ENCODE data around the gene ADAMTS8.

ADAMTS8 gene

DNA sequence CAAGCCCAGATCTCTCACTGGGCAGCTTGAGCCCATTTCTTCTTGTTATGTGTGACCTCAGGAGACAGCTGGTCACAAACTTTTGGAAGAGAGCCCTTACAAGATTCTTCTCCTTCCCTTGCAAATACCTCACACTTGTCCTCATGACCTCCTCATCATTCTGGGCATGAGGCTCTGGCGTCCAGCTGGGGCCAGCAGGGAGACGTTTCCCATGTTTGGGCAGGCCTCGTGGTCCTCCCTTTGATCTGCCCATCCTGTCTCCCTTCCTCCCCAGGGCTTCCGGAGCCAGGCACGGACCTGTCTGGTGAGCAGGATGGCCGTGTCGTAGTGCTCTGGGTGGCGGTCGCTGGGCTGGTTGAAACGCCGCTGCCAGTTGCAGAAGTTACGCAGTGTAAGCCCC, 9.7 kb downstream of the ADAMTS8 start:
- no peak for DNase-seq

DNA sequence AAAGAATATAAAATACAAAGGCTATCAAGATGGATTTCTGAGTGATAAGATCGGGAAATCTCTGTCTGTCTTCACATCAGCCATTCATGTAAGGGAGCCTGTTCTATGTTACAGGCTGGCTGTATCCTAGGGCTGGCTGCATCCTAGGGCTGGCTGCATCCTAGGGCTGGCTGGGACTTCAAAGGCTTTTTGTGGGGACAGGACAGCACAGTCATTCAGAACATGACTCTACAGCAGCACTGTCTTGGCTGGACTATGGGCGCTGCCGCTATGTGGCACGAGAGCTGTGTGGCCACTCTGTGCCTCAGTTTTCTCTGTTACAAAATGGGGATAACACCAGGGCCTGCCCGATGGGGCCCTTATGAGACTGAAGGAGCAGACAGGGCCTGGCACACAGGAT, 10.2 kb downstream of the ADAMTS8 start:
- no peak for DNase-seq

DNA sequence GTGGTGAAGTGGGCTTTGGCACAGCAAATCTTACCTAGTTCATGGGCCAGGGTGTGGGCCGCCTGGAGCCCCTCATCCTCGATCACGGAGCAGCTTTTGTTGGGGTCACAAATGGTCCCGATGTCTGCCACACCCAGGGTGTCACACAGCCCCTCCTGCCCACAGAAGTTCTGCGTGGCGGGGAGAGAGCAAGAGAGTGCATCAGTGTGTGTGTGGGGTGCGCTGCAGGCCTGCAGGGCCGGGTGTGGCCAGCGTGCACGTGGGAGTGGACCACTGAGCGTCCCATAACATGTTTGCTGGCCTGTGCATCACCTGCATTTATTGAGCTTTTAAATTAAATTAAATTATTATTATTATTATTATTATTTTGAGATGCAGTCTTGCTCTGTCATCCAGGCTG, 11.5 kb downstream of the ADAMTS8 start:
- DNase-seq, result no peak

DNA sequence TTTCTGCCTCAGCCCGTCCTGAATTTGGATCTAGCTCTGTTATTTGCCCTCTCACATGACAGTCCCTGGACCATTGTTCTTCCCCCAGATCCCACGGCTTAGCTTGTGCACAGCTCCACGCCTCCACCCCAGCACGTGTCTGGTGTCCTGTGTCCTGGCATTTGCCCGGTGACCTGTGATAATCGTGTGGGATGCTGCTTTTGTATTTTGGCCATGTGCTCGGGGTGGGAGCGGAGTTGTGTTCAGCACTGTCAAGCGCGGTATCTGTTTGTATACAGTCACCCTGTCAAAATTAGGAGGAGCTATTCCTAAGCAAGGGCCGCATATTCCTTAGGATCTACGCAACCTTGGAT, 11.9 kb downstream of the ADAMTS8 start:
- DNase-seq, result no peak

DNA sequence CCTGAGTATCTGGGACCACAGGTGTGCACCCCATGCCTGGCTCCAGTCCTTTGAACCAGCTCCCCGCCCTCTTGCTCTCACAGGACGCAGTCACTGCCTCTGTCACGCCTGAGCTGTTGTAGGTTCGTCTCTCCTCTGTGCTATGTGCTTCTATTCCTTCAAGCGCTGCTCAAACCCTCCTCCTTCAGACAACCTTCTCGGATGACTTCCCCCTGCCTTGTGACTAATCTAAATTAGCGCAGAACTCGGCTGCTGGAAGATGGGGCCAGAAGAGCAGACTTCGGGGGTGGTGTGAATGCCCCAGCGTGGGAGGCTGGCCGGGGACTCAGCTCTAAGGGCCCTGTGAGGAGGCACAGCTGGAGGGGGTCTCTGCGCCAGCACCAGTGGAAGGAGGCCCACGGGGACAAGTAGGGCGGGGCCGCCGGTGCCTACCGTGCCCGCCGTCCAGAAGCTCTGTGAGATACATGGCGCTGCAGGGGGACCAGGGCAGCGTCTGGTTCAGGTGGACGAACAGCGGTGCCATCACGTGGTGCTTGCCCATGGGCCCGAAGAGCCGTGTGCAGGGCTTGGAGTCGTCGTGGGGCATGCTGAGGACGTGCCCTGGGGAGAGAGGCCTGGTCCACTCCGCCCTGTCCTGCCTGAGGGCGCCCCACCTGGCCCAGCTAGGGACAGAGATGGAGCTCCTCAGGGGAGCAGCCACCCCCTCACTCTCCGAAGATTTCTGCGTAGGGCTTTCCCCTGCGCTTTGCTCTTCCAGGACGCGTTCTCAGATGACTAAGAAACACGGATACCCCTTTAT, 12.5 kb downstream of the ADAMTS8 start:
- DNase-seq, result no peak

DNA sequence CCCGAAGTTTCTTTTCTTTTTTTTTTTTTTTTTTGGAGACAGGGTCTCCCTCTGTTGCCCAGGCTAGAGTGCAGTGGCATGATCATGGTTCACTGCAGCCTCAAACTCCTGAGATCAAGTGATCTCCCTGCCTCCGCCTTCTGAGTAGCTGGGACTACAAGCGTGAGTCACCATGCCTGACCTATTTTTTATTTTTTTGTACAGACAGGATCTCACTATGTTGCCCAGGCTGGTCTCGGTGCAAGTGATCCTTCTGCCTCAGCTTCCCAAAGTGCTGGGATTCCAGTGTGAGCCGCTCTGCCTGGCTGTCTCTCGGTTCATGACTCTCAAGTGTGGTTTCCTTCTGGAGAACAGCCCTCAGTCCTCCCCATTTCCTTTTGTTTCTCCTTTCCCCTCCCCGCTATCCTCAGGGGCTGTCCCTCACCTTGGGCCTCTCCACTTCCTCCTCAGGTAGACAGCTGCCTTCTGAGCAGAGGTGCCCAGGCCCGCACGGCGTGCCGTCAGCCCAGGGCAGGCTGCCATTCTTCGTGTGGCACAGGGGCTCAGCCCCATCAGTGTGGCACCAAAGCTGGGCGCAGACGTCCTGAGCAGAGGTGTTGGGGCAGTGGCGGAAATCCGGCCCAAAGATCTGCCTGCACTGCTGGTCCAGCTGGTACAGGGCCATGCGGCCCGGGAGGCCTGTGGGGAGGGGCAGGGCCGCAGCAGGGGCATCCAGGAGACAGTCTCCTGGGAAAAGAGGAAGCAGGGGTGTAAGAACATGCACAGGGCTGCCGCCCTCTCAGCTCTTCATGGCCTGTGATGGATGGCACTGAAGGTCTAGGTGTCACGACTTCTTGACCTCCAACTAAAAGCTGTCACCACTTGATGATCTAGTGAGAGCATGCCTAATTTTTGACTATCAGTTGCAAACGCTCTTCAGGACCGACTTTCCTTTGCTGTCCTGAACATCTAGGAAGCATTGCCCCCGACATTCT, 14.0 kb downstream of the ADAMTS8 start:
- DNase-seq, result no peak

DNA sequence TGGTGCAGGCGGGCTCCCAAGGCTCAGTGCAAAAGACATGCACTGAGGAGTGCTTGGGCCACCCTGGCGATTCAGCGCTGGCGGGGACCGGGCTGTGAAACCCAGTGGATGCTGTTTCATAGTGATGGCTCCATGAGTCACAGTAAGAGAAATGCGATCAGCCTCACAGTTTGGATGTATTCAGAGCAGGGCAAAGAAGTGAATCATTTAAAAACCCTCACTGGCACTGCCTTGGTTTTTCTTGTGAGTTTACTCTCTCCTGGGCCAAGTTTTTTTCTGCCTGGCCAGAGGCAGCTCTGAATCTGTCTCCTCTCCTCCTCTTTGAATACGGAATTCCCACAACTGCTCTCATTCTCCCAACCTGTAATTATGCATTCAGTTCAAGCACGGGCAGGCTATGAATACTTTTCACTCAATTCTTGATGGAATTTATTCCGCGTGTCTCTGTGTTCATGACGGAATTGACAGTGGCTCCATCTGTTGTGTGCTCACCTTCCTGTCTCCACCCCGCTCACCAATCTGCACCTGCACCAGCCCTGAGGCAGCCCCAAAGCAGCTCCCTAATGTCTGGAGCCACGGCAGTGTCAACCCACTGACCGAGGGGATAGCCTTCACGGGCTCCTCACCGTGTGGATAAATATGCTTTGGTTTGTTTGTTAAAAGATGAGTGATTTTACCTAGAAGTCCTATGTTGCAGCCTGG, 14.9 kb downstream of the ADAMTS8 start:
- DNase-seq, result no peak

DNA sequence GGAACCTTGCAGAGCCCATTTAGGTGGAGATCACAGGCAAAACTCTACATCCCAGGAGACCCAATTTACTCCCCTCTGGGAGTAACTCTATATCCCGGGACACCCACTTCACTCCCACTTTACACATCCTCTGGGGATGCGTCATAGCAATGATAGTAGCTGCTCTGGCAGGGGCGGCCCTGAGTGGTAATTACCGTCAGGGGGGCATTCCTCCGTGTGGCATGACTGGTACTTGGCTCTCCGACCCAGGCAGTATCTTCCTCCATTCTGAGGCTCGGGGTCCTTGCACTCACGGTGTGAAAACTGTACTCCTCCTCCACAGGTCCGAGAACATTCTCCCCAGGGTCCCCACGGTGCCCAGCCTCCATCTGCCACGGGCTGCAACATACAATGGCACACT, 17.2 kb downstream of the ADAMTS8 start:
- DNase-seq, result no peak

DNA sequence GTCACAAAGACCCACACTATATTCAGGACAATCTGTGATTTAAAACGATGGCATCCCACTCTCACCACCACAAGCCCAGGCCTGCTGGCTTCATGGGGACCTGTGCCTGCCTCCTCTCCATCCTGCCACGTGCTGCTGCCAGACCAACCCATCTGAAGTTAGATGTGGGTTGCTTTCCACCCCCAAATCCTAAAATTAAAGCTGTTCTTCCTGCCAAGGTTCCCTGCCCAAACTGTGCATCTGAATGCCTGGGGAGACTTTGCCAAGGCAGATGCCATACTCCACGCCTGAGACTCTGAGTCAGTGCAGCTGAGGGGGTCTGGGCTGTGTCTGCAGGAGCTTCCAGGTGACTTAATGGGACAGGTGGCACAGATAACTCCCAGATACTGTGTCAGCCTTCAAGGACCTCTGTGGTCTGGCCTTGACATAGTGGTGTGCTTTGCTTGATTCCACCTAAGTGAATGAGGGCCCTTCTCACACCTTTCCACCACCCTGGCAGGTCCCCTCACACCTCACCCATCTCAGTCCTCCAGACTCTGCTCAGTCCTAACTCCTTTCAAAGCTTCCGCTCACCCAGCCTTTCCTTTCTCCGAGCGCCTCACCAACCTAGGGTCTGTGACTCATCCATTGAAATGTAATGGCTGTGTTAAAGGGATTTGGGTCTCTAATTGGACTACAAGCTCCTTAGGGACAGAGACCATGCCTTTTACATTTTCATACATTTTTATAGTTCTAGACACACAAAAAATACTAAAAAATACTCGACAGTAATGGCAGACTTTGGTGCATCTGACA, 18.6 kb downstream of the ADAMTS8 start:
- no peak for DNase-seq

DNA sequence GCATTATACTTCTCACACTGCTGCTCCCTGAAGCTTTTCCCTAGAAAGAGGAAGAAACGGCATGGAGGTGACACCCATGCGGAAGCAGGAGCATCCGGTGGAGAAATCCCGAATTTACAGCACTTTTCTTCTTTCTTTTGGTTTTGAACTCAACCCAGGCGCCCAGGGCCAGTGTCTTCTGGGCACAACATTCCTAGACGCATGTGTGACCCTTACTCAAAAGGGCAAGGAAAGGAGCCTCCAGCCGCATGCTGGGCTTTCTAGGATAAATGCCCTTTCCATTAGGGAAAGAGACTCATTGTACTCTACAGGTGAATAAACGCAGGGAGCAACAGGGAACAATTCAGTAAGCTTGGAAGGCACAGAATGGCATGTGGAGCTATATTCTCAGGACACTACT, 19.5 kb downstream of the ADAMTS8 start:
- DNase-seq, result no peak

DNA sequence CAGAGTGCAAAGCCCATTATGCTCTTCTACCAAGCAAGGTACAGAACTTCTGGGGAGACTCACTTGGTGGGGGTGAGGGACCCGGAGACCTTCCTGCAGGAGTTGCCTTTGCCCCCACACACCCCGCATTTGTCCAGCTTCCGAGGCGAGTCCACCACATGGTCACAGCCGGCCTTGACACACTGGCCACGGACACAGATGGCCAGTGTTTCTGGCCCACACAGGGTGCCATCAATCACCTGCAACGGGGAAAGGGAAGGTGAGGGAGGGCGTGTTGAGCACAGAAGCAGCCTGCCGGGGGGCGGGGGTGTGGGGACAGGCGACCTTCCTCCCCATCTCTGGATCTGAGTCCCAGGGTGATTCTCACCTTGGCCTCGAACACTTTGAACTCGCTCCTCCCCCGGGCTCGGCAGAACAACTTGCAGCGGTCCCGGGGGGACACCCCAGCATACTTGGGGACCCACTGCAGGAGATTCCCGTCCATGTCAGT, 20.0 kb downstream of the ADAMTS8 start:
- DNase-seq, result no peak

DNA sequence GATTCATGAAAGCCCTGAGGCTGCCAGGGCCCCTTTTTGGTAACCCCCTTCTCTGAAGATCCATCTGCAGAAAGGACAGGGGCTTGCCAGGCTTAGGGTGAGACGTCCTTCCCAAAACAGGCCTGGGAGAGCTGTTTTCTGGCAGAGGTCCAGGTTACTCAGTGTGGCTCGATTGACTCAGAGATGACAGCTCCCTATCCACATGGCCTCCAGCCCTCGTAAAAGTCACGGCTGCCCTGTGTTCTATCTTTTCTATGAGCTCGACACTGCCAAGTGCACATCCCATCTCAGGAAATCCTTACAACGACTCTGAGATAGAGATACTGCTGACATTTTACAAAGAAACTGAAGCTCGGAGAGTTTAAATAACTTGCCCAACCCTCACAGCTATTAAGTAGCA, 20.4 kb downstream of the ADAMTS8 start:
- DNase-seq, result no peak

DNA sequence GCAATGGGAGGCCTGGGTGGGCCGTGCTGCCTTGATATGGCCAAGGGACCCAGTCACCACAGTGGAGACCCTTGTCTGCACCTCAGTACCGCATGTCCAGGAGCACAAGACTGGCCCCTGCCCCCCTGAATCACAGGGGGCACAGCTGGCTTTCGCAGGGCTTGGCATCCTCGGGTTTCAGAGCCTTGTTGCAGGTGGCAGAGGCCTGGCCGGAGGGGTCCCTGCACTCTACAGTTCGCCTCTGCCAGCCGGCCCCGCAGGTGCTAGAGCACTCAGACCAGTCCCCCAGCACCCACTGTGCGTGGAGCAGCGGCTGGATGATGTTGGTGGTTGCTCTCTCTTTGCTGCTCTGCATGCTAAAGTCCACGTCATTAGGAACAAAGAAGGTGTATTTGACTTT, 23.0 kb downstream of the ADAMTS8 start:
- DNase-seq, result no peak

DNA sequence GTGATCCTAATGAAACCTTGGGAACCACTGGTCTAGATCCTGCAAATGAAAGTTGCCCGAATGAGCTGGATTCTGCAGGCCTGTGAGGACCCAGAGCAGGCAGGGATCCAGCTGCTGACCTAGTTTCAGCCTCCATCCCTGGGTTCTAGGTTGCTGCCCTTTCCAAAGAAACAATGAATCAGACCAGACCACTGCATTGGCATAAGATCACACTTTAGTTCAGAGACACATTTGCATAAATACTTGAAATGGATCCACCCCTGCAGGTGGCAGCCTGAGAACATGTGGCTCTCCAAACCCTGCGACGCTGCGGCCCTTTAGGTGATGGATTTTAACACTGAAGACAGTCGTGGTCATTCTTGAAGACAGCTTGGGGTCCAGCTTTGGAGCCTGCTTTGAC, 23.7 kb downstream of the ADAMTS8 start:
- DNase-seq, result no peak

DNA sequence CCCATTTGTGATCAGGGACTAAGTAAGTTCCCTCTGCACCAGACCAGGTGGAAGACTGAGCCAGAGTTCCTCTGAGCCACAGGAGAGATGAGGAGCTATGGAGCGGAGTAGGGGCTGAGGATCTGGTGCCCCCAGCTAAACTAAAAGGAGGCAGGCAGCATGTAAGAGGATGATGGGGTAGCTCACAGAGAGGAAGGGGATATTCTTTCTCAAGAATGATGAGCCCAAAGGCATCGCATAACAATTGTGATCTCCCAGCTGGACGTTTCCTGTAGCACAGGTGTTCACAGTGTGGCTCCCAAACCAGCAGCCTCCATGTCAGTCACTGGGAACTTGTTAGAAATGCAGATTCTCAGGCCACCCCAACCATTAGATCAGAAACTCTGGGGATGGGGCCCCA, 24.4 kb downstream of the ADAMTS8 start:
- no peak for DNase-seq

DNA sequence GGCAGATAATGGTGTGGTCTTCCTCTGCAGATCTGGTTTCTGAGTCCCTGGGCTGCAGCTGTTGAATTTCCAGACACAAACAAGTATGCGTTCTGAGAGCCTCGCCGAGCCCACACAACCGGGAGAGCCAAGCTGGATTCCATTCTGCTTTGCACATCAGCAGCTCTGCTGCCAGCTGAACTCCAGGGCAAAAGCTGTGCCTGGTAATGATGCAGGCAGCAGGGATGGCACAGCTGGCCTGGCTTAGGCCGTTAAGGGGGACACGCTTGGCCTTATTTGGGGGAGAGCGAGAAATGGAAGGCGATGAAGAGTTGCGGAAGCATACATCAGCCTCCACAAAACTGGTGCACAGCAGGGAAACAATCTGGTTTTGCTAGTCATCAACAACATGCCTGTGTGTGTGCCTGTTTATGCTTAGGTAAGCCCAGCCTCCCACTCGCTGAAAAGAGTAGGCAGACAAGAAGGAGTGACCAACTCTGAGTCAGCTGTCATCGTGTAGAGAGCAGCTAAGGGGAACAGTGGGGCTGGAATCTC, 25.1 kb downstream of the ADAMTS8 start:
- DNase-seq, result no peak

DNA sequence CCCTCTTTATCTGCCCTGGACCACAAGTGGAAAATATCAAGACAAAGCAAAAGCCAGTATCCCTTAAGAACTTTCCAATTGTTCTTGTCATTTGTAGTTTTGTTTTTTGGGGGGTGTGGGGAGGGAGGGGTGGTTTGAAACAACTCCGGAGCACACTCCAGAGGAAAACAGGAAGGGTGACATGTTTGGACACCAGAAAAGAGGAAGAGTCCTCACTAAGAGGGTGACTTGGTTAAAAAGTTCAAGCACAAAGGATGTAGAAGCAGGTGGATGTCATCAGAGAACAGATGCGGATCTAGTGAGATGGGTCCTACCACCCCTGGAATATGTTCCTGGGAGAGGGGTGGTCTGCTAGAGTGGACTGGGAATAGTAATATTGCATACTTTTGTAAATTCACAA, 25.8 kb downstream of the ADAMTS8 start:
- DNase-seq, result no peak

DNA sequence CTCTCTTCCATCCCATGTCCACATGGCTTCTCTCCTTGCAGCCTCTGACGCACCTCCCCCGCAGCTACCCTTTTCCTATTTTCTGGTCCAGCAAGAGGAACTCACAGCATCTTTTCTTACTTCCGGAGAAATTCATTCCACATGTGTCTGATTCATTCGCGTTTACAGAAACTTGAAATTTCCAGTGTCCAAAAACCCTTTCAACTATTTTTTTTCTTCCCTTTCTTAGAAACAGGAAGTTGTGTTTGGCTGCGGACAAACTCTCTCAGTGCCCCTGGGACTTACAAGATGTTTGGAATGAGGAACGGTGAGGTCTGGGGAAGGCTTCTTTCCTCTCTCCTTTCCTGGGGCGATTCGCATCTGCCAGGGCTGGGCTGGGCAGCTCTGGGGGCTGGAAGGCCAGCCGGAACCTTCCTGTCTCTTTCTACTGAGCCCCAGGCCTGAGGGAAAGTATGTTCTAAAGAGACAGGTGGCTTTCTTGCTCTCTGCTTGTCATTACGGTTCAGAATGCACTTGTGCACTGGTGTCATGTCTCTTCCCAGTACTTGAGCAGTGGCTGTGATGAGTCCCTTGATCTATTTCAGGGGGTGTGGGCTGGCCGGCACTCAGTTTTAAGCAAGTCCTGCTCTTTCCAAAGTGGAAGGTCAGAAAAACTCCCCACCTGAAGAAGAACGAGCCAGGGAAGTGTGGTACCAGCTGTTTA, 27.5 kb downstream of the ADAMTS8 start:
- DNase-seq, result no peak

DNA sequence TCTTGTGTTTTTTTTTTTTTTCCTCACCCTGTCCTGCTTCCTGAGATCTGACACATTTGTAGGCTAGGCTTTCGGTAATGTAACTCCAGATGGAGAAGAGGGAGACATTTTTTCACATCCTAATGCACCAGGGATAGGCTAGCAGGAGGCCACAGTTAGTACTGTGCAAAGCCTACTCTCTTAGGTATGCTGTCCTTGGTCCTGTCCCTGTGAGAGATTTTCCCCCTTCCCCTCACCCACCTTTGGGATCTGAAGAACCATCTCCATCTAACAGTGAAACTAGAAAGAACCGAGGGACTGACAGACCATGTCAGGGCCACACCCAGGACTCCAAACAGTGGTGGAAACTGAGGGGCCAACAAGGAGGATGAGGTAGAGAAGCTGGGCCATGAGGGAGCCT, 29.2 kb downstream of the ADAMTS8 start:
- DNase-seq, result no peak

DNA sequence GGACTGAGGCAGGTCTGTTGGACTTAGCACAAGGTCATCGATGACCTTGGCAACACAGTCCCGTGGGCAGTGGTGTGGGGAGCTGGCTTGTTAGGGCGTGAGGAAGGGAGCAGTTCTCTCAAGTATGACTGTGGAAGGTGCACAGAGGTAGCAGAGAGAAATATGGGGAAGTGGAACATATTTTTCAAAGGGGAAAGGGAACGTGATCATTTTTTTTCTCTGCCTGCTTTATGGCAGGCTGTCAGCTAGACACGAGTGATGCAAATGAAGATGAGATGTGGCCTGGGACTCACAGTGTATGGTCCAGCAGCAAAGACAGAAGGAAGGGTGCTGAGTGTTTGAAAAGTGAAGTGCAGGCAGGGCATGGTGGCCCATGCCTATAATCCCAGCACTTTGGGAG, 30.6 kb downstream of the ADAMTS8 start:
- DNase-seq, result no peak

DNA sequence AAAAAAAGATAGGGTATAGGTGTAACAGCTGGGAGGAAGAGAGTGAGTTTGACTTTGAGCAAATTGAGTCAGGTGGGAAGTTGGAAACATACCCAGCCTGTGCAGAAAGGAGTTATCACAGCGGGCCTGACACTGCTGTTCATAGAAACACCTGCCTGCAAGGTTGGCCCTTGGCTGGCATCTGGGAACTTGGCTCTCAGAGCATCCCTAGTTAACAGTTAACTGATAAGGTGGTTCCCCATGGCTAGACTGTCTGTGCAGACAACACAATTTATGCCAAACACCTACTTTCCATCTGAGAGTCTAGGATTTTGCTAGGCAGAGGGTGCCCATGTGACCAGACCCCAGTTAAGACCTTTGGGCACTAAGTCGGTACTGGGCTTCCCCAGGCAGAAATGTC, 31.4 kb downstream of the ADAMTS8 start:
- no peak for DNase-seq

DNA sequence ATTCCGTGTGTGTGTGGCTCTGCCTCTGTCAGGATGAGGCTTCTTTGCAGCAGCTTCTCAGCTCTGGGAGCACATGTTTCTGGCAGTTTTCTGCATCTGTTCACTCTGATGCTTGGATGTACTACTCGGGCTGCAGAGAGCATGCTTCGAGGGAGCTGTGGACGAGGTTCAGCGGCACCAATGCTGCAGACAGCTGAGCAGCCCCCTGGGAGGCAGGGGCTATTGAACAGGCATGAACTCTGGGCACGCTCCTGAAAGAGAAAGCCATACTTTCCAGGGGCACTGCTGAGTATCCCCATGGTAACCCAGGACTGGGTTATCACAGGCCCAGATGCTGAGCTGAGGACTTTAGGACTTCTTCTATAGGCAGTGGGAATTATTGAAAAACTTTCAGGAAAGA, 33.8 kb downstream of the ADAMTS8 start:
- DNase-seq, result no peak

Data from NCI-H774 (cell line).